Right atrium auricular region (tissue), 2 donors: ENCODE measurements around the gene CDRT15. TPM values are rescaled to one million over a fixed set of nuclear protein-coding genes. Genes with fewer than 3 reads are reported as not detected.
"Not testable (repeated sequence)": the region's sequence is repeated elsewhere in the genome, so short reads cannot be mapped to it uniquely, and the experiment has no call there.

ENCODE experiments used
- DNase-seq: peaks from one replicate; pipeline ENCODE4 v3.0.0-alpha.2; 2019; ENCODE audit warnings: low spot score
- H3K27ac ChIP-seq, 2 donors: fragments of 200-600 bp; sonication (generic); 1 replicate in 1 of 2; 2 replicates in 1 of 2; pipeline ENCODE4 v1.5.1; 2016 to 2019
- H3K27me3 ChIP-seq, 2 donors: fragments of 200-600 bp; sonication (generic); one replicate each; pipeline versions ENCODE4 v1.5.1 to v1.6.0; 2017 to 2019
- H3K36me3 ChIP-seq: fragments of 200-600 bp; sonication (generic); one replicate; pipeline ENCODE4 v1.5.1; 2016
- H3K4me1 ChIP-seq, 2 donors: fragments of 200-600 bp; sonication (generic); one replicate each; pipeline versions ENCODE4 v1.5.1 to v1.6.0; 2017 to 2019
- H3K4me3 ChIP-seq, 2 donors: fragments of 200-600 bp; sonication (generic); 1 replicate in 1 of 2; 2 replicates in 1 of 2; pipeline ENCODE4 v1.5.1; 2017 to 2019; ENCODE audit warnings: mild to moderate bottlenecking in 1 of 2, moderate library complexity in 1 of 2
- H3K9me3 ChIP-seq, 2 donors: fragments of 200-600 bp; sonication (generic); one replicate each; pipeline ENCODE4 v1.5.1; 2019
- CTCF ChIP-seq, 2 donors: fragments of 200-600 bp; sonication (generic); IDR thresholded peaks; one replicate each; pipeline ENCODE4 v1.5.1; 2019; ENCODE audit warnings: antibody characterized with exemption in 2 of 2
- total RNA-seq, 2 donors: library from RNA; depleted of rRNA; stranded (reverse); fragments of >200 nt; gene quantifications; one replicate each; pipeline ENCODE4 v1.1.0, GENCODE V29; 2016

The CDRT15 gene
- not detected for total RNA-seq

GRCh38 chr17:14236762-14237161 is at the start of gene CDRT15:
TSS of gene CDRT15 (minus strand) at chr17:14236862. CDS start at chr17:14236833, 29 bp downstream.
- not testable (repeated sequence) for H3K36me3 ChIP-seq, H3K9me3 ChIP-seq, H3K4me1 ChIP-seq, H3K27ac ChIP-seq, DNase-seq, H3K27me3 ChIP-seq, H3K4me3 ChIP-seq

GRCh38 chr17:14282726-14283125 is 46.1 kb upstream of the CDRT15 start:
- no peak for TF ChIP-seq CTCF (IDR thresholded peaks at IDR 0.05)
- H3K9me3 ChIP-seq: no peaks in the 10 kb centered on the region
- no peak overlapping the region for H3K4me3 ChIP-seq
- H3K27ac ChIP-seq: no peak overlapping the region
- H3K4me1 ChIP-seq: no peaks in the 10 kb centered on the region
- no peaks in the 10 kb centered on the region for H3K27me3 ChIP-seq
- no peaks in the 10 kb centered on the region for H3K36me3 ChIP-seq
- no peak for DNase-seq

GRCh38 chr17:14281530-14281929 is 44.9 kb upstream of the CDRT15 start:
- Histone ChIP-seq H3K36me3 (no peaks in the 10 kb centered on the region), H3K4me3 (no peak overlapping the region), H3K9me3 (no peaks in the 10 kb centered on the region), H3K27ac (no peak overlapping the region), H3K4me1 (no peaks in the 10 kb centered on the region), H3K27me3 (no peaks in the 10 kb centered on the region)
- DNase-seq: no peak
- TF ChIP-seq CTCF (IDR thresholded peaks at IDR 0.05): no peak

GRCh38 chr17:14276535-14277250 is 40.0 kb upstream of the CDRT15 start:
- Histone ChIP-seq H3K4me1 (no peaks in the 10 kb centered on the region), H3K4me3 (no peak overlapping the region), H3K27me3 (no peaks in the 10 kb centered on the region), H3K36me3 (no peaks in the 10 kb centered on the region), H3K27ac (no peak overlapping the region), H3K9me3 (peaks cover 0 to 21% of the 10 kb centered on the region in 2 donors)
- DNase-seq: no peak
- TF ChIP-seq CTCF (IDR thresholded peaks at IDR 0.05): no peak

GRCh38 chr17:14270508-14270907 is 33.8 kb upstream of the CDRT15 start:
- H3K4me3 ChIP-seq: no peak overlapping the region
- H3K27ac ChIP-seq: no peak overlapping the region
- DNase-seq: no peak
- no peaks in the 10 kb centered on the region for H3K36me3 ChIP-seq
- TF ChIP-seq CTCF (IDR thresholded peaks at IDR 0.05): no peak
- H3K4me1 ChIP-seq: no peaks in the 10 kb centered on the region
- H3K9me3 ChIP-seq: peaks cover 0 to 15% of the 10 kb centered on the region in 2 donors
- H3K27me3 ChIP-seq: no peaks in the 10 kb centered on the region

- TF ChIP-seq CTCF (IDR thresholded peaks at IDR 0.05): no peak
- Histone ChIP-seq H3K27ac (no peak overlapping the region), H3K4me1 (no peaks in the 10 kb centered on the region)
Observed at GRCh38 chr17:14269473-14269872, 32.8 kb upstream of the CDRT15 start.

More at GRCh38 chr17:14269473-14269872, 32.8 kb upstream of the CDRT15 start:
- Histone ChIP-seq H3K36me3 (no peaks in the 10 kb centered on the region), H3K9me3 (peaks cover 0 to 7% of the 10 kb centered on the region in 2 donors), H3K4me3 (no peak overlapping the region), H3K27me3 (no peaks in the 10 kb centered on the region)
- no peak for DNase-seq
